Activated CD8-positive, alpha-beta memory T cell treated with anti-CD3 and anti-CD28 coated beads, Interleukin-2, amount 10 ng/mL, durations not matched to agents 7 days and 5 days (primary cell): ENCODE data around the gene TUBB2A. TPM values are rescaled to one million over a fixed set of nuclear protein-coding genes. Genes with fewer than 3 reads are reported as not detected.
A peak's percentile ranks its signal among the peaks of the same experiment; 100 is the strongest.

Source experiments
- ATAC-seq: fragments of 150-1000 bp; cut with Tn5 transposase; one replicate; pipeline ENCODE4 v1.10.0; 2021; ENCODE audit warnings: moderate library complexity
- CTCF ChIA-PET: fragments of 350-600 bp; sonication (Branson Sonifier 250); formaldehyde crosslinking; loops from one replicate; lab custom pipeline; 2021; ENCODE audit warnings: antibody characterized with exemption; lab: Charles Lee
- DNase-seq: peaks from one replicate; pipeline ENCODE4 v3.0.0-alpha.2; 2020
- H3K27ac Mint-ChIP-seq: one replicate; pipeline ENCODE4 v1.8.0; 2021; ENCODE audit warnings: mild to moderate bottlenecking, mixed read lengths
- H3K27me3 Mint-ChIP-seq: one replicate; pipeline ENCODE4 v1.8.0; 2021; ENCODE audit warnings: mixed read lengths
- H3K36me3 Mint-ChIP-seq: one replicate; pipeline ENCODE4 v1.8.0; 2021; ENCODE audit warnings: mild to moderate bottlenecking, mixed read lengths
- H3K4me1 Mint-ChIP-seq: one replicate; pipeline ENCODE4 v1.8.0; 2021; ENCODE audit warnings: mixed read lengths
- H3K4me3 Mint-ChIP-seq: one replicate; pipeline ENCODE4 v1.8.0; 2021; ENCODE audit warnings: mild to moderate bottlenecking, moderate library complexity, mixed read lengths
- H3K9me3 Mint-ChIP-seq: one replicate; pipeline ENCODE4 v1.8.0; 2022; ENCODE audit warnings: low read depth, mixed read lengths
- total RNA-seq, 2 experiments: library from RNA; stranded (reverse); gene quantifications; one replicate each; pipeline ENCODE4 v1.2.3, GENCODE V29; 2021

The TUBB2A gene
- total RNA-seq, 2 experiments from 2014 or later, result 1.3 to 2.0 TPM

DNA sequence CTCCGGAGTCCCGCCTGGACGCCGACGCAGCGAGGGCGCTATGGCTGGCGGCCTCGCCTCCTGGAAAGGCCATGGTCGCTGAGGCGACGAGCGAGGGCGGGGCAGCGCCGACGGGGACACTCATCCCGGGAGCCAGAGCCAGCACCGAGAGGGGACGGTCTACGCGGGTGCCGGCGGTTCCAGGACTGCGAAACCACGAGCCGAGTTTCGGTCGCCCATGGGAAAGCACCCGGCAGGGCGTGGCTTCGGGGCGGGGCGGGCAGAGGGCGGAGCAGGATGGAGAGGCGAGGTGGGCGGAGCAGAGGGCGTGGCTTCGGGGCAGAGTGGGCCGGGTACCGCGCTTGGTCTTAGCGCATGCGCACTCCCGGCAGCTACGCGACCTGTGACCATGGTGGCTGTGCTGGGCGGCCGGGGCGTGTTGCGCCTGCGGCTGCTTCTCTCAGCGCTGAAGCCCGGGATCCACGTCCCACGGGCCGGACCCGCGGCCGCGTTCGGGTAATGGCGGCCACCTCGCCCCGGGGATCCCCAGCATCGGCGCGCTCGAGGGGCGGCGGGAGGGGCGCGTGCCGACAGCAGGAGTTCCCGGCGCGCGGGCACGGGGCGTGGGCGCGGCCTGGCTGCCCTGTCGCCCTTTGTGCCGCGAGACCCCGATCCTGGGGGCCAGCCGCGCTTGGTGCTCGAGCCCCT, 38.8 kb downstream of the TUBB2A start, which contains the start of gene BPHL:
TSS of gene BPHL (plus strand) at position 359 of the 687 bp plus-strand sequence. CDS start at position 389, 30 bp downstream.
- ATAC-seq, result peak; percentile 96

DNA sequence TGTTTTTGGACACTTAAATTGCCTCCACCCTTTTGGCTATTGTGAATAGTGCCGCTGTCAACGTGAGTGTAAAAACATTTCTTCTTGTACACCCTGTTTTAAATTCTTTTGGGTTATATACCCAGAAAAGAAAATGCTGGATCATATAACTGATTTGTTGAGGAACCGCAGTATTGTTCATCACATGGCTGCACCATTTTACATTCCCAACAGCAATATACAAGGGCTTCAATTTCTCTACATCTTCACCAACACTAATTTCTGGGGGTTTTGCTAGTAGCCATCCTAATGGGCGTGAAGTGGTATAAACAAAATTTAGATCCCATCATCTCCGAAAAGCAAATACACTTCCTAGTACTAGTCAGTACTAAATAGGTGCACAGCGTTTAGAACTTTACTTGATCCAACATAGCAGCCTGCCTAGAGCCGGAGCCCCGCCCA, 39.4 kb downstream of the TUBB2A start:
- H3K27me3 Mint-ChIP-seq, result no peaks in the 10 kb centered on the region
- H3K9me3 Mint-ChIP-seq, result no peaks in the 10 kb centered on the region
- DNase-seq (no peak), ATAC-seq (no peak)
- peaks cover 12% of the 10 kb centered on the region for H3K36me3 Mint-ChIP-seq
- peaks cover 24% of the 10 kb centered on the region for H3K4me1 Mint-ChIP-seq
- H3K4me3 Mint-ChIP-seq, result peak overlapping the region; percentile 76
- H3K27ac Mint-ChIP-seq, result peak overlapping the region; percentile 82
- CTCF ChIA-PET, result interaction anchor here (1.0 kb wide), 3 partner anchors 9 to 42 kb away, joined by 3 to 5 read pairs (median 4); partner anchors contain the start of gene TUBB2A

More for the DNA sequence above, 38.8 kb downstream of the TUBB2A start, which contains the start of gene BPHL:
- Mint-ChIP-seq H3K4me1 (peaks cover 21% of the 10 kb centered on the region), H3K27me3 (no peaks in the 10 kb centered on the region), H3K36me3 (peaks cover 10% of the 10 kb centered on the region), H3K4me3 (peak within 1 kb of the TSS; percentile 76), H3K27ac (peak within 1 kb of the TSS; percentile 82), H3K9me3 (no peaks in the 10 kb centered on the region)
- peak; percentile 99 for DNase-seq
- CTCF ChIA-PET, result interaction anchor here (1.0 to 1.2 kb wide), 4 partner anchors 8 to 42 kb away, joined by 3 to 5 read pairs (median 4); partner anchors contain the start of gene TUBB2A

DNA sequence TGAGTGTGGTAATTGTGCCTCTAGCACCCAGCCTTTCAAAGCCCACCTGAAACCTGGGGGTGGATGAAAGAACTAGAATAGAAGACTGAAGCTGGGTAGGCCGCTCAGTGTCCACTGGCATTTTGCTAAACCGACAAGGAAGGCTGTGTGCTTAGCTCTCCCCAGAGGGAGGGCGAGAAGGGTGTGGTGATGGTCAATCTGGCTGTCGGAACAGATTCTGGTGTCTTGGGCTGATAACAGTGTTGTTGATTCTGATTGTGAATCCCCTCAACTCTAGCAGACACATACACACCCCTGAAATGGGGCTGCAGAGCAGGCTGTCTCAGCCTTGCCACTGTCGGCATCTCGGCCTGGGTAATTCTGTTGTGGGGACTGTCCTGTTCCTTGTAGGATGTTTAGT, 43.0 kb downstream of the TUBB2A start:
- Mint-ChIP-seq H3K4me3 (no peak overlapping the region), H3K27ac (peak overlapping the region; percentile 5), H3K4me1 (peaks cover 21% of the 10 kb centered on the region), H3K36me3 (peaks cover 26% of the 10 kb centered on the region), H3K27me3 (no peaks in the 10 kb centered on the region), H3K9me3 (no peaks in the 10 kb centered on the region)
- DNase-seq (no peak), ATAC-seq (no peak)
- CTCF ChIA-PET, result no interaction called here

DNA sequence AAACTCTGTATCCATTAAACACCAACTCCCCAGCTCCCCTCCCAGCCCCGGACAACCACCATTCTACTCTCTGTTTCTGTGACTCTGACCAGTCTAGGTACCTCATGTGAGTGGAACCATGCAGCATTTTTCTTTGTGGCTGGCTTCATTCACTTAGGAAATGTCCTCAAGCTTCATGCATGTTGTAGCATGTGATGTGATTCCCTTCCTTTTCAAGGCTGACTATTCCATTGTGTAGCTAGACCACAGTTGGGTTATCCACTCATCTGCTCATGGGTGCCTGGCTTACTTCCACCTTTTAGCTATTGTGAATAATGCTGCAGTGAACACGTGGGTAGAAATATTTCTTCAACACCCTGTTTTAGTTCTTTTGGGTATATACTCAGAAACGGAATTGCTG, 47.6 kb downstream of the TUBB2A start:
- H3K4me3 Mint-ChIP-seq, result no peak overlapping the region
- ATAC-seq (no peak), DNase-seq (no peak)
- H3K27me3 Mint-ChIP-seq, result no peaks in the 10 kb centered on the region
- no peaks in the 10 kb centered on the region for H3K9me3 Mint-ChIP-seq
- peaks cover 9% of the 10 kb centered on the region for H3K4me1 Mint-ChIP-seq
- H3K27ac Mint-ChIP-seq, result no peak overlapping the region
- H3K36me3 Mint-ChIP-seq, result peaks cover 45% of the 10 kb centered on the region
- CTCF ChIA-PET, result no interaction called here

DNA sequence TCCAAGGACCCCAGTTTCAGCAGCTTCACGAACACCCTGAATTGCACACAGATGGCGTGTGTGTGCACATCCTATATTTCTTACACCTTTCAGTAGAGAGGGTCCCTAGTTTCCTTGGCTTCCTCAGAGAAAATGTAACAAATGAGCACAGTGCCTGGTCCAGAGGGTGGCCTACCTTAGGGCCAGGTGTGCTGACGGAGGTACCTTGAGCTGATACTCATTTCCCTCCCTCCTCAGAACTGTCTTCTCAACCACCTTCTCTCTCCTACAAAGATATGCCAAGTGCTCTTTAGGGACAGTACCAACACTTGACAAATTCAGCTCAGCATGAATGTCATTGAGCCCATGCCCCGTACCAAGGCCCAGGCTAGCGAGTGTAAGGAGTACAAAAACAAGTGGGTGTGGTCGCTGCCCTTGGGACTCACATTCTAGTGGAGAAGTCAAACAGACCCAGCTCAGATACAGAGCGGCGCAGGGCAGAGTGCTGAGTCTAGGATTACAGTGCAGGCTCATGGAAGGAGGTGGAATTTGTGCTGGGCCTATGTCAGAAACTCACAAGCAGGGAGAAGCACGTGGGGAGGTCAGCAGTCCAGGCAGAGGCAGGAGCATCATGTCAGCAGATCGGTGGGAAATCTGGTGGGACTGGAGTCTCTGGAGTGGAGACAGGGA, 48.5 kb downstream of the TUBB2A start:
- no peaks in the 10 kb centered on the region for H3K27me3 Mint-ChIP-seq
- no peak overlapping the region for H3K4me3 Mint-ChIP-seq
- CTCF ChIA-PET, result interaction anchor here (0.7 to 2.5 kb wide), 2 partner anchors 12 to 19 kb away, joined by 3 to 11 read pairs; no protein-coding TSS in a partner anchor
- peak overlapping the region; percentile 2 for H3K27ac Mint-ChIP-seq
- H3K4me1 Mint-ChIP-seq, result peaks cover 5% of the 10 kb centered on the region
- no peak for ATAC-seq
- H3K9me3 Mint-ChIP-seq, result no peaks in the 10 kb centered on the region
- DNase-seq, result no peak
- peaks cover 50% of the 10 kb centered on the region for H3K36me3 Mint-ChIP-seq

Other genes with a start within 250 kb of the TUBB2A start
- 10 to 100 TPM; 55.2 to 56.0 TPM for gene SERPINB6, start 186.0 kb downstream of the TUBB2A start, total RNA-seq
- 10 to 100 TPM; 11.9 to 14.5 TPM for gene NQO2, start 157.7 kb downstream of the TUBB2A start, total RNA-seq
- 10 to 100 TPM; 26.6 to 29.6 TPM for gene RIPK1, start 89.0 kb downstream of the TUBB2A start, total RNA-seq
- 1 to 10 TPM; 5.3 to 9.2 TPM for gene BPHL, start 38.8 kb downstream of the TUBB2A start, total RNA-seq
- gene TUBB2B, start 70.1 kb upstream of the TUBB2A start, total RNA-seq, result not detected
- gene PSMG4, start 101.4 kb upstream of the TUBB2A start, total RNA-seq, result 10 to 100 TPM; 24.4 TPM